Thymus (tissue), 11 donors: ENCODE data around the gene CIAO2B. TPM values are rescaled to one million over a fixed set of nuclear protein-coding genes. Genes with fewer than 3 reads are reported as not detected.

Experiments
- DNase-seq, 9 donors: peaks; one replicate each; pipeline ENCODE4 v3.0.0-alpha.2; 2013; ENCODE audit warnings: low spot score in 9 of 9, low read depth in 6 of 9, missing footprints in 1 of 9
- H3K27ac ChIP-seq, 2 donors: one replicate each; pipeline ENCODE4 v1.5.1; 2013; ENCODE audit warnings: control low read depth in 1 of 2, low read depth in 1 of 2, low read length in 1 of 2, mild to moderate bottlenecking in 1 of 2, moderate library complexity in 1 of 2
- H3K27me3 ChIP-seq, 2 donors: one replicate each; pipeline ENCODE4 v1.5.1; 2013; ENCODE audit warnings: low read length in 1 of 2; ENCODE audit not compliant: control insufficient read depth in 2 of 2, insufficient read depth in 1 of 2
- H3K36me3 ChIP-seq, 2 donors: one replicate each; pipeline ENCODE4 v1.5.1; 2013; ENCODE audit warnings: low read length in 1 of 2, mild to moderate bottlenecking in 1 of 2, moderate library complexity in 1 of 2; ENCODE audit not compliant: control insufficient read depth in 2 of 2, insufficient read depth in 2 of 2
- H3K4me1 ChIP-seq, 2 donors: one replicate each; pipeline ENCODE4 v1.5.1; 2013; ENCODE audit warnings: low read length in 2 of 2; ENCODE audit not compliant: control insufficient read depth in 2 of 2, insufficient read depth in 2 of 2
- H3K4me3 ChIP-seq, 2 donors: one replicate each; pipeline ENCODE4 v1.5.1; 2013; ENCODE audit warnings: low read length in 2 of 2, control low read depth in 1 of 2, mild to moderate bottlenecking in 1 of 2
- H3K9me3 ChIP-seq, 2 donors: one replicate each; pipeline ENCODE4 v1.5.1; 2013; ENCODE audit warnings: low read length in 1 of 2, mild to moderate bottlenecking in 1 of 2; ENCODE audit not compliant: control insufficient read depth in 2 of 2, insufficient read depth in 1 of 2
- WGBS: extraction: QIAGEN DNeasy Blood & Tissue Kit; methylation state at CpG from one replicate; pipeline ENCODE4 v1.1.7; 2013; 5-methylcytosine and 5-hydroxymethylcytosine counted together
- polyA plus RNA-seq: library from polyadenylated mRNA; stranded (reverse); fragments of 200-250 nt; gene quantifications from one replicate; pipeline ENCODE4 v1.2.3, GENCODE V29; 2013
- total RNA-seq: library from RNA; stranded (reverse); fragments of 120-200 nt; gene quantifications from one replicate; pipeline ENCODE4 v1.2.4, GENCODE V29; 2013
- donor health status: healthy.

Gene CIAO2B
- total and polyA plus RNA-seq, 2 donors = 118 to 141 TPM

DNA sequence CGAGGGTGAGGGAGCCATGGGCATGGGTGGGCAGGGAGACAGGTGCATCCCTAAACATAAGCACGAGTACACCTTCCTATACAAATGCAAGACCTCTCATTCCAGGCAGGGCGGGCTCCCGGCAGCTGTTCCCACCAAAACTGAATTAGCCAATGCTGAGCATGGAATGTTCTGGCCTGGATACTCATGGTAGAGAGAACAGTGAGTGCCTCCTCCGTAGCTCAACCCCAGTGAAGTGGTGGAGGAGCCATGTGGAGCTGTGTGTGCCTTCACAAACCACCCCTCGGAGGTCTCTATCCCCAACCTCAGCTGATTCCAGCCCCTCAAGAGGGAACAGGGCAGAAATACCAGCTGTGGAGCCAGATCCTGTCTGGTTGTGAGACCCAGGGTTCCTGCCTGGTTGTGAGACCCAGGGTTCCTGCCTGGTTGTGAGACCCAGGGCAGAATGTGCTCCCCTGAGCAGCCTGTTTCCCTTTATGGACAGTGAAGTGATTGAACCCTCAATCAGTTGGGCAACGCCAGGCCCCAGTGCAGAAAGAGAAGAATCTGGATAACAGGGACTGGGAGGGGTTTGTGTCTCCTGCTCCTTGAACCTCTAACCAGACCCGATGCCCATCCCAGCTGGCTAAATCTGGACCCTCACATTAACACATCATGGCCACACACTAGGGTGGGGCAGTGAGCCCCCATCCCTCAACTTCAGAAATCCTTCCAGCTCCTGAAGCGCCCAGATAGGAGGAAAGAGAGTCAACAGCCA is 13.1 kb downstream of the CIAO2B start:
- H3K4me3 ChIP-seq = no peak overlapping the region

DNA sequence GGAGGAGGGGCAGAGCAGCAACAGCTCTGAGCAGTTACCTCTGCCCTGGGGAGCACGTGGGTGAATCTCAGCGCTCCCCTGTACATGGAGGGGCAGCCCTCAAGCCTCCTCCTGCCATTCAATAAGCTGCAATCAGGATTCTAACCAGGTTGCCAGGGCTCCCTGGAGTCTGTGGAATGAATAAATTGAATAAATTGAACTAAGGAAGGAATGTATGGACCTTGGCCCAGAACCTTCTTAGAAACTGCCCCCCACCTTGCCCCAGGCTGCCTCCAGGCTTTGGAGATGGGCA is 14.0 kb downstream of the CIAO2B start:
- no peak overlapping the region for H3K4me3 ChIP-seq
- peaks cover 2 to 4% of the 10 kb centered on the region in 2 donors for H3K4me1 ChIP-seq
- peaks cover 26 to 79% of the 10 kb centered on the region in 2 donors for H3K27me3 ChIP-seq
- no peak overlapping the region for H3K27ac ChIP-seq
- no peak for DNase-seq
- no peaks in the 10 kb centered on the region for H3K36me3 ChIP-seq
- H3K9me3 ChIP-seq = peaks cover 0 to 1% of the 10 kb centered on the region in 2 donors
- 75% methylated on average over 2 of the region's 2 CpGs for WGBS

More for the DNA sequence above, 13.1 kb downstream of the CIAO2B start:
- 79% methylated on average over 9 of the region's 9 CpGs for WGBS
- Histone ChIP-seq H3K27ac (no peak overlapping the region), H3K9me3 (peaks cover 0 to 1% of the 10 kb centered on the region in 2 donors), H3K36me3 (no peaks in the 10 kb centered on the region), H3K4me1 (peaks cover 4 to 5% of the 10 kb centered on the region in 2 donors), H3K27me3 (peaks cover 35 to 85% of the 10 kb centered on the region in 2 donors)
- no peak for DNase-seq

DNA sequence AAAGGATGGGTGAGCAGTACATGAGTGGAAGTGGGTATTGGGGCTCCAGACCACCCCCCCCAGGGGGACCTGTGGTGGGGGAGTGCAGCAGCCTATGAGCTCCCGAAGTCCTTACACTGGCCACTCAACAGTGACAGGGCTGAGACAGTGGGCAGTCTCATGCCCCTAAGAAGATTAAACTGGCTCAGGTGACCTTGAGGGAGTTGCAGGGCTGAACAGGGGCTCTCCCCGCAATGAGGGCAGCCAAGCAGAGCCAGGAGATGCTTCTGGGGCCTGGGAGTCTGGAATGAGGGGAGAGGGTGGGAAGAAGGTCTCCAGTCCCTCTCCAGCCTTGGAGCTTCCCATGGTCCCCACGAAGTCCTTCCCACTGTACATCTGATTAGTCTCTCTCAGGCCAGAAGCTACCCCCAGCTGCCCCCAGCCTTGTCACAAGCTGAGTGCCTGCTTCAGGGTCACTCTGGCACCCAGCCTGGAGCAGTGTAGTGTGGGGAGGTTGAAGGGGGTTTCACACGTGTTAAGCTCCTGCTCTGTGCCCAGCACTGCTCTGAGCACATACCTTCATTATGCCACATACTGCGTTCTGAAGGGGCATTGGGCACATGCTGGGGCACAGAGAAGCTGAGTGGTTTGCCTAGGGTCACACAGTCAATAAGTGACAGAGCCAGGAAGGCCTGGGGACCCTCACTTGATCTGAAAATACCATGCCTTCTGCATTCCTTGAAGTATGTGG is 14.5 kb downstream of the CIAO2B start:
- Histone ChIP-seq H3K27ac (no peak overlapping the region), H3K27me3 (peaks cover 21 to 78% of the 10 kb centered on the region in 2 donors), H3K36me3 (no peaks in the 10 kb centered on the region), H3K4me3 (no peak overlapping the region), H3K4me1 (peaks cover under 1 to 2% of the 10 kb centered on the region in 2 donors), H3K9me3 (peaks cover 0 to 1% of the 10 kb centered on the region in 2 donors)
- 83% methylated on average over 5 of the region's 5 CpGs for WGBS
- DNase-seq = no peak

DNA sequence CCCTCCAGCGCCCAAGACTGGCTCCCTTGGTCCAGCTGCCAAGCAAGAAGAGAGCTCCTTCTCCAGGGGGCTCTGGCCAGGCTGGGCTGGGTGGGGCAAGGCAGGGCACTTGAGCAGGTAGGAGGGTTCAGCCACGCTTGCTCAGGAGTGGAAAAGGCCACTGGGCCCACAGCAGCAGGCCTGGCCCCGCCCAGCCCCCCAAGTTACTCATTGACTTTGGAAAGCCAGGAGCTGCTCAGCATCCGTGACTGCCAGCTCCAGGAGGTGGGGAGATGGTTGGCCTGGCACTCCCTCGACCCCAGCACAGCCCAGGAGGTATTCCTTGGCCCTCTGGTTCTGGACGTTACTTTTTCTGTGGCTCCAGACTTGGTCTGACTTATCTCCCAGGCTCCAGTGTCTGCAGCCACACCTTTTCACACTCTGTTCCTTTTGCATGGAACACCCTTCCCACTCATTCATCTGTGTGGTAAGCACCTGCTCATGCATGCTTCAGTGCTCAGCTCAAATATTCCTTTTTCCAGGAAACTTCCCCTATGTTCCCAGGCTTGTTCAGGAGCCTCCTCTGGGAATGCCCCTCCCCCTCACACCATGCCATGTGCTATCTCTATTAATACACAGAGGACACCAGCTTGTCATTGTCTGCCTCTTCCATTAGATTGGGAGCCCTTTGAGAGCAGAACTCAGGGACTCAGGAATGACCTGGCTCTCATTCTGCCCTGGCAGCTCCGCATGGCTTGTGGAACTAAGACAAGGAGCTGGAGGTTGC is 15.2 kb downstream of the CIAO2B start, which contains the start of gene CDH16:
CDH16 (minus strand) TSS at position 83 of the 766 bp plus-strand sequence. CDS start 820 bp downstream, outside the sequence.
- Histone ChIP-seq H3K9me3 (peaks cover 0 to 1% of the 10 kb centered on the region in 2 donors), H3K4me1 (no peaks in the 10 kb centered on the region), H3K27ac (no peak within 1 kb of the TSS), H3K36me3 (no peaks in the 10 kb centered on the region), H3K27me3 (peaks cover 14 to 74% of the 10 kb centered on the region in 2 donors), H3K4me3 (no peak within 1 kb of the TSS)
- 84% methylated on average over 7 of the region's 7 CpGs for WGBS
- DNase-seq = no peak

DNA sequence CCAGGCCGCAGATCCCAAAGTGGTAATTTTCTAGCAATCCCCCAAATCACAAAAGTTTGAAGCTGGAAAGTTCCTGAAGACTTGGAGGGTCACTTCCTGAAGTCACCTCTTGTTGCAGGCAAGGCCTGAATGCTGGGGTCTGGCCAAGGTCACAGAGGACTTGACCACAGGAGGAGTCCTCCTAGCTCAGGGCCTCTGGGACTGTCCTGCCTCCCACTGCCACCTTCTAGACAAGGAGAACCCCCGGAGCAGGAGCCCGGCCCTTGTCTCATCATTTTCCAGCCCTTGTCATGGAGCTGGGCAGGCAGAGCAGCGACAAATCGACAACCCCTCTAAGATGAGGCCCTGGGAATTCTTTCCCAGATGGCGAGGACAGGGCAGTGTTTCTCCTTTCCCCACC is 15.8 kb downstream of the CIAO2B start:
- no peak overlapping the region for H3K4me3 ChIP-seq
- H3K9me3 ChIP-seq = peaks cover 0 to under 1% of the 10 kb centered on the region in 2 donors
- DNase-seq = no peak
- no peaks in the 10 kb centered on the region for H3K36me3 ChIP-seq
- H3K4me1 ChIP-seq = no peaks in the 10 kb centered on the region
- WGBS = 96% methylated on average over 6 of the region's 6 CpGs
- no peak overlapping the region for H3K27ac ChIP-seq
- peaks cover 9 to 68% of the 10 kb centered on the region in 2 donors for H3K27me3 ChIP-seq

DNA sequence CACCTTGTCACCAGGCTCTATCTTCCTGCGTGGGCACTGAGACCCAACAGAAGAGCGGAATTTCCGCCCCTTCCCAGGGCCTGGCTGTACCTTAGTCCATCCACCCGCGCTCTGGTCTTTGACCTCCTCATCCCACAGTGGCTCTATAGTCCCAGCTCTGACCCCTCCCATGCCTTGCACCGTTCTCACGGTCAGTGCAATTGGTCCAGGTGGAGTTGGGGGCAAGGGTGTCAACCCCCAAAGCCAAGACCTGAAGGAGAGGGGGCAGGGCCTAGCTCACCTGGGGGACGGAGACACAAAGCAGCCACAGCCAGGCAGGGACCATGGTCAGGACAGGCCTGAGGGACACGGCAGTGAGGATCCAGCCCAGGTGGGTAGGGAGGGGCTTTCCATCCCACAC is 16.5 kb downstream of the CIAO2B start:
- WGBS = 94% methylated on average over 9 of the region's 9 CpGs
- no peak for DNase-seq
- H3K27ac ChIP-seq = no peak overlapping the region

DNA sequence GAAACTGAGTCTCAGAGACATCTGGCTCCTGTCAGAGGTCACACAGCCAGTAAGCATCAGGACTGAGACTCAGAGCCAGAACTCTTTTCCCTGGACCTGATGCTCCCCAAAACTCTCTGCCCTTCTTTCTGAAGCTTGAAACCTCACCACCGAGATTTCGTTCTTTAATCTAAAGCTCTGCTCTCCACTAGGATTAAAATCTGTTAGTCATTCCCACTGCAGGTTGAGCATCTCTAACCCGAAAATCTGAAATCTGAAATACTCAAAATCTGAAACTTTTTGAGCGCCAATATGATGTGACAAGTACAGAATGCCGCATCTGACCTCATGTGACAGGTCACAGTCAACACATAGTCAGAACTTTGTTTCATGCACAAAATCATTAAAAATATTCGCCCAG is 17.7 kb downstream of the CIAO2B start:
- Histone ChIP-seq H3K4me3 (no peak overlapping the region), H3K27ac (no peak overlapping the region), H3K9me3 (no peaks in the 10 kb centered on the region), H3K27me3 (peaks cover 0 to 53% of the 10 kb centered on the region in 2 donors), H3K36me3 (no peaks in the 10 kb centered on the region), H3K4me1 (no peaks in the 10 kb centered on the region)
- DNase-seq = no peak
- WGBS = 92% methylated on average over 6 of the region's 6 CpGs

More for the DNA sequence above, 16.5 kb downstream of the CIAO2B start:
- Histone ChIP-seq H3K4me3 (no peak overlapping the region), H3K27me3 (peaks cover 3 to 65% of the 10 kb centered on the region in 2 donors), H3K36me3 (no peaks in the 10 kb centered on the region), H3K4me1 (no peaks in the 10 kb centered on the region), H3K9me3 (no peaks in the 10 kb centered on the region)

DNA sequence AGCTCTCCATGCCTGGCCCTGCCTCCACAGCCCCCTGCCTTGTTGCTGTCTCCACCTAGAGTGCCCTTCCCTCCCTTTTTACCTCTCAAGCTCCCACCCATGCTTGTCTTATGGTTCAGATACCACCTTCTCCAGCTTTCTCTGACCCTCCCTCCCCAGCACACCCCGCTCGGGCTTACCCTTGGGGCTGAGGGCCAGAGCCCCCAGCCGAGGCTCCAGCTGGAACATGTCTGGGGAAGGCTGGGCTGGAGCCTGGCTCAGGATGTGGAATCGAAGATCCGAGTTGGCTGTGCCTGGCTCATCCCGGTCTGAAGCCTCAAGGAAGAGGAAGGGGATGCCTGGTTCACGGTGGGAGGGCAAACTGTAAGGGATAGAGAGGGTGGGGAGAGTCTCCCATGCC is 19.2 kb downstream of the CIAO2B start:
- 81% methylated on average over 7 of the region's 7 CpGs for WGBS

DNA sequence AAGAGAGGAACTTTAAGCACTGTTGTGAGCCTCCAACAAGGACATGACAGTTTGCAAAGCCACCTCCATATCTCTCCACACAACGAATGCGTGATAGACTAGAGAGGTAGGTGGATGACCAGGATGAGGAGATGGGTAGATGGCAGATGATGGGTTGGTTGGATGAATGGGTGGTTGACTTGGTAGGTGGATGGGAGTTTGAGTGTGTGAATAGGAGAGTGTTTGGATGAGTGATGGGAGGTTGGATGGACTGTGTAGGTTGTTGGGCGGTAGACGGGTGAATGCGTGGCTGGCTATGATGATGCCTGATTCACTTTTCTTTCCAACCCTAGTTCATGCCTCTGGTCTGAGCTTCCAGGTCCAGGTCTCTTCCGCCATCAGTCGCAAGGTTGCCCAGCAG is 19.7 kb downstream of the CIAO2B start:
- Histone ChIP-seq H3K9me3 (no peaks in the 10 kb centered on the region), H3K4me1 (no peaks in the 10 kb centered on the region), H3K36me3 (no peaks in the 10 kb centered on the region), H3K27ac (no peak overlapping the region), H3K27me3 (peaks cover 0 to 42% of the 10 kb centered on the region in 2 donors), H3K4me3 (no peak overlapping the region)
- 98% methylated on average over 7 of the region's 7 CpGs for WGBS
- DNase-seq = no peak

More for the DNA sequence above, 19.2 kb downstream of the CIAO2B start:
- DNase-seq = no peak
- Histone ChIP-seq H3K27ac (no peak overlapping the region), H3K4me1 (no peaks in the 10 kb centered on the region), H3K36me3 (no peaks in the 10 kb centered on the region), H3K9me3 (no peaks in the 10 kb centered on the region), H3K27me3 (peaks cover 0 to 47% of the 10 kb centered on the region in 2 donors), H3K4me3 (no peak overlapping the region)
